NCI-H1105 treated with DMSO at 0.1 percent for 48 hours (cell line): Measurements from ENCODE around the gene REN.
A peak's percentile ranks its signal among the peaks of the same experiment; 100 is the strongest.

ENCODE experiments used
- DNase-seq: peaks from one replicate; lab custom pipeline; 2025; lab: John Stamatoyannopoulos, UW

The REN gene

GRCh38 chr1:204190212-204191211, 24.4 kb upstream of the REN start:
- DNase-seq = no peak

DNA sequence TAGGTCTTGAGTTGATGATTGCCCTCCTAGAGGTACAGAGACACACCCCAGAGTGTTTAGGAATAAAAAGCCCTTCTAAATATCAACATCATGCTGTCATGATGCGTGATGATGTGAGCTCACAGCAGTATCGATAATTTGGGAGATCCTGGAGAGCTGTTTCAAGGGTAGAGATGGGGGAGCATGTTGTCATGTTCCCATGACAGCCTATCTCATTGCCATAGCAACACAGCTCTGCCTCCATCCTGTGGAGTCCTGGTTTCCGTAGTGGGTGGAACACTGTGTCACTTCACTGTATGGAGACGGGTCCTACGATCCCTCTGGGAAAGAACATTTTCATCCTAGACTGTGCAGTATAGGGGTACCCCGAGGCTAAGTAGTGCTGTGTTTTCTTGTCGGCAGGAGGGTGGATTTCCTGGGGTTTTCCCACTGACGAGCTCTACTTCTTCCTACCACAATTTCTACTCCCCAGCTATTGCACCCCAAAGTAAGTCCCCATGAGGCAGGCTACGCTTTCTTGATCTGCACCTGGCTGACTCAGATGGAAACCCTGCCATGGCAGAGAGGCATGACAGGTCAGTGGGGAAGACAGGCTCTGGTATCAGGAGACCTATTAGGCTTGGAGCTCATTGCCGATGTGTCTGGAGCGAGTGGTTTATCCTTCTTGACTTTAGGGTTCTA, 23.0 kb upstream of the REN start:
- DNase-seq = no peak

DNA sequence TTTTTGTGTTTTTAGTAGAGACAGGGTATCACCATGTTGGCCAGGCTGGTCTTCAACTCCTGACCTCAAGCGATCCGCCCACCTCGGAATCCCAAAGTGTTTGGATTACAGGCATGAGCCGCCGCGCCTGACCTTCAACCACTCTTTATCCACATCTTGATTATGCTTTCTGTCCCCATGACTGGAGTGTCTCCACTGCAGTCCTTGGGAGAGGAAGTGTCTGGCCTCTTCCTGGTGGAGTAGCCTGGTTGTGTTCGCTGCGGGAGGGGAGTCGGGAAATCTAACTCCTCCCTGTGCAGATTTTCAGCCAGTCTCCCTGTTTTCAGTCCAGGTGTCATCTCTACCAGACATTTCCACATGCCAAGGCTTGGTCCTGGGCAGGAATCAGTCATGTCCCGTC, 20.5 kb upstream of the REN start:
- DNase-seq = no peak

DNA sequence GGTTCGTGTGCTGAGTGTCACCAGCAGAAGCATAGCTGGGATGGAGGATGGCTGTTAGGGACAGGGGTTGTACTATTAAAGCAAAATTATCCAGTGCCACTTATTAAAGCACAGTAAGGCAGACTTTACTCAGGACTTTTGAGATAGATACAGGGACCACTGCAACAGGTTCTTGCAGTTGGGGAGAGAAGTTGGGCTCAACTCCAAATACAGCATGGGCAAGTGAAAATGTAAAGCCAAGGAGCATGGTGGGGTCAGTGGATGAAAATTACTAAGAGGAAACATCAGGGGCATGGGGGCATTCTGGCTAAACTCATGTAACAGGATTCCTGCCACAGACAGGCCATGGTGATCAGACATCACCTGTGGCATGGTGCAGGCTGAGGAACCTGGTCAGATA, 15.0 kb upstream of the REN start:
- DNase-seq = no peak

DNA sequence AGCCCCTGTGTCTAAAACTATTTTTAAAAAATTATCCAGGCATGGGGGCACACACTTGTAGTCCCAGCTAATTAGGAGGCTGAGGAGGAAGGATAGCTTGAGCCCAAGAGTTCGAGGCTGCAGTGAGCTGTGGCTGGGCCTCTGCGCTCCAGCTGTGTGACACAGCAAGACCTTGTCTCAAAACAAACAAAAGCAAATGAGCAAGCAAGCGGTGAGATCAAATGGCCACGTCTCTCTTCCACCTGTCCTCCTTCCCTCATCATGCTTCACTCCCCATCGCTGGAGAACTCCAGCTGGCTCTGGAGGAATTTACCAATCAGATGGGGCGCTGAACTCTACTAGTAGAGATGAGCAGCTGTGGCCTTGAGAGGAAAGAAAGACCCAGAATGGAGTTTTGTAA, 14.0 kb upstream of the REN start:
- DNase-seq = no peak

- DNase-seq = no peak
Observed at GRCh38 chr1:204178487-204179281, 12.5 kb upstream of the REN start.

- DNase-seq = no peak
Observed at GRCh38 chr1:204177133-204177532, 11.0 kb upstream of the REN start.

- no peak for DNase-seq
Observed at GRCh38 chr1:204176049-204176448, 9.9 kb upstream of the REN start.

DNA sequence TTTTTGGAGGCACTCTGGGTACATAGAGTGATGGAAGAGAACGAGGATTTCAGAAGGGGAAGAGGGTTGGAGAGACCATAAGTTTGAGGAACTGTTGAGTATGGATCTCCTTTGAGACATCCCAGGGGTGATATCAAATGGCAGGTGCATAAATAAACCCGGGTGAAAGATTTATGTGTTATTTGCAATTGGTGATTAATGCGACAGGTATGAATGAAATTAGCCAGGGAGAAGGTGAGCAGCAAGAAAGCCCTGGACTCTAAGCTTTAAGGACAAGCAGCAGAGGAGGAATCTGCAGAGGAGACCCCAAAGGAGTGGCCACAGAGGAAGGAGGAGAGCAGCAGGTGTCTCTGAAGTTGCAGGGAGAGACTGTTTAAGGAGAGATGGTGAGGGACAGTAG, 8.8 kb upstream of the REN start:
- no peak for DNase-seq

DNA sequence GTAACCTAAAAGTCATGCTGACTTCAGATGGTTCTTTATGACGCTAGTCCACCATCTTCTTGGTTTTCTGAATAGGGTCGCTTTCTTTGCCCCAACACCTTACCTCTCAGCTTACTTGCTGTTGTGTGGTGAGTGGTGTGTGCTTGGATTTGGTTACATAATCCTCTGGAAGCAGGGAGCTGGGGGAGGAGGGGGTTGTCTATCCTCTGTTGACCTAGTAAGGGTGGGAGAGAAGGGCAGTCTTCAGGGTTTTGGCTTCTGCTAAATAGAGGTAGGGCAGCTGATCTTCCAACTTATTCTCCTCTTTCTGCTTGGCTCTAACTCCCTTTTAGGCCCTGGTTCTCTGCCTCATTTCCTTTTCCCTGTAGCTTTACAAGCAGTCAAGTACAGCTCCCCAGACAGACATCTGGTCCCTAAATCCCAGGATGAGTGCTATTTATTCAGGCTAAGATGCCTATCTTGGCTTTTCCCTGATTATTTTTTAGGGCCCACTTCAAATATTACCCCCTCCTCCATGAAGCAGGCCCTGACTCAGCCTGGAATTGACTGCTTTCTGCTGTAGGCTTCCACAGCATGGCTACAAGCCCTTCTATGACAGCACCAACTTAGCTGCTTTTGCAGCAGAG, 6.4 kb upstream of the REN start:
- DNase-seq = no peak

DNA sequence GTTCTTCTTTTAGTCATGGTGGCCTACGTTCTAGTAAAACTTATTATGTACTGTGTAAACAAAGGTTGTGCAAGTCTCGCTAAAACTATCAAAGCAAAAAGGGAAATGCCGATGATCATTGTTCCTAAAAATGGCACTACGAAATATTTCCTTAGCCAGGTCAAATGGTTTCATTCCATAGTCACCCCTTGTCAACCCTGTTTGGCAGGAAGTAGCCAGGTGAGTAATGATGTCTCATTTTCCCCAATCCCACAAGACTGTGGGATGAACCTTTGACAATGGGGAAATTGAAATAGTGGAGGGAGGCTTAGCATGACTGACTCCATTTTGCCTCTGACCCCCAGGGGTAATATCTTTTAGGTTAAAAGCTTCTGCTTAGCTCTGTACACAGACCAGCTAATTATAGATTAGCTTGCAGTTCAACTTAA, 5.6 kb upstream of the REN start:
- no peak for DNase-seq

DNA sequence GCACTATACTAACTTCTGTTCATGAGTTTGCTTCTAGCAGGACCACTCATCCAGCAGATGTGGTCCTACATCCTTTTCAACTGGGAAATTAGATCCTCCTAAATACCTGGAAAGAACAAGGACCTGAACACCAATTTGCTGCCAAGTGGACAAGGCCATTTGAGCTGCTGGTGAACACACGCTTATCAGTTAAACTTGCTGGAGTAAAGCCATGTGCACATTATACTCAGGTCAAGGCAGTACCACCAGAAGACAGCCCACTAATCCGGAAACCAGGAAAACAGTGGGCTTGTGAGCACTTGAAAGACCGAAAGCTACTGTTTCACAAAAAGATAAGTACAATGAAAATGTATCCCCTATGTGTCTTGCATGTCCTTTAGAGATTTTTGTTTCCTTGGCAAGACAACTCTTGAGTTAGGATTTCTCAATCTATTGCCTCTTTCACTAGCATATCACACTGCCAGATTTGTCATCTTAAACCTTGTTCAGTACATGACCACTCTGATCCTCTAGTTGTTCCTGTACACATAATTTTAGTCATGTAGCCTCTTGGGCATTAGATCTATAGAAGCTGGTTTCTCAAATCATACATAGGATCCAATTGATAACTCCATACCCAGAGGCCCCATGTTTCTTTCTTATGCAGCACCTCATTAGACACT, 4.5 kb upstream of the REN start:
- no peak for DNase-seq

- DNase-seq = no peak
Observed at GRCh38 chr1:204169858-204170257, 3.7 kb upstream of the REN start.

GRCh38 chr1:204167730-204168129, 1.6 kb upstream of the REN start:
- DNase-seq = no peak

DNA sequence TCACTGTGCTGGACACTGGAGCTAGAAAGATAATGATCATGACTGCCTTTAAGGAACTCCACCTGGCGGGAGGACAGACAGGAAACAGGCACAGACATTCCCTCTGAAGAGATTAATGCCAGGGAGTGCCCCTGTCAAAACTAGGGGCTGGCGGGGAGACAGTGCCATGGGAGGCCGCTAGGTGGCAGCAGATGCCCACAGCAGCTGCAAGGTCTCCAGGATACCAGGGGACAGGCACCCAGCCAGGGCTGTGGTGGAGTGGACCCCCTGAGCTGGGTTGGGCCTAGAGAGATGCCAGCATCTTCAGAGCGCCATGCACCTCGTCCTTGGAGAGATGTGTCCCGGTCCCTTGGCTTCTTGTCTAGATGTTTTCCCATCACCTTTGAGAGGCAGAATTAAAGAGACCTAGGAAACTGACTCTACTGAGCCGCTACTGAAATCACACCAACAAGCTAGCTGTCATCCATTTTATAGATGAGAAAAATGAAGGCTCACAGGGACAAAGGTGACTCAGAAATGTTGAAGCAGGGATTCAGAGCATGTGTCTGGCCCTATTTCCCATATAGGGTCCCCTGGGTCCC, 3.6 kb downstream of the REN start:
- peak; percentile 80 for DNase-seq

DNA sequence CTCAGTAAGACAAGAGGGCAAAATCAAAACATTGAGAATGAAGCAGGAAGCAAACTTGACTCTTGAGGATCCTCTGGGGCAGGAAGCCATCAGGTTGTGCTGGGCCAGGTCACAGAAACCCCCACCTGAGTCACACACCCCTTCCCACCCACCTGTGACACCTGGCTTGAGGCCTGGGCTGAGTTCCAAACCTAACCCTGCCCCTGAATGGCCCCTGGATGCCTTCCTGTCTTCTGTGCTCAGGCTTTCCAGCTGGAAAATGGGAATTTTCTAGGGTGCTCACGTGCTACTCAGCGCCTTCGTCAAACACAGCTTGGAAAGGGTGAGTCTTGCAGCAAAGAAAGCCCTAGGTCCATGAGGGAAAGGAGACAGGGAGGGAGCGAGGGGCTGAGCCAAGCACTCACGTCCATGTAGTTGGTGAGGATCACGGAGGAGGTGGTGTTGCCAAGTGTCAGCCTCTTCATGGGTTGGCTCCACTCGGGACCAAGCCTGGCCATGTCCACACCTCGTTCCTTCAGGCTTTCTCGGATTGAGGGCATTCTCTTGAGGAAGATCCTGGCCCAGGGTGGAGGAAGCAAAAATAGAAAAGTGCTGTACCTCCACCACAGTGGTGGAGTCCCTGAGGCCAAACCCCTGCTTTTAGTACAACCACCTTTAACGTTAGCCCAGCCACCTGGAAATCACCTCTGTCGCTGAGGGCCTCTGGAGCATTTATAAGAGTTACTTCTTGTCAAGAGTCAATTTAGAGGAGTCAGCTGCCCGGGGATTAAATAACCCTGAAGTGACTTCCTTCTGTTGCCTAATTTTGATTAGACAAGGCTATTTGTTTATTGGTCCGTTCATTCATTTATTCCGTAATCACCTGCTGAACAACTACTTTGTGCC, 4.3 kb downstream of the REN start:
- no peak for DNase-seq

DNA sequence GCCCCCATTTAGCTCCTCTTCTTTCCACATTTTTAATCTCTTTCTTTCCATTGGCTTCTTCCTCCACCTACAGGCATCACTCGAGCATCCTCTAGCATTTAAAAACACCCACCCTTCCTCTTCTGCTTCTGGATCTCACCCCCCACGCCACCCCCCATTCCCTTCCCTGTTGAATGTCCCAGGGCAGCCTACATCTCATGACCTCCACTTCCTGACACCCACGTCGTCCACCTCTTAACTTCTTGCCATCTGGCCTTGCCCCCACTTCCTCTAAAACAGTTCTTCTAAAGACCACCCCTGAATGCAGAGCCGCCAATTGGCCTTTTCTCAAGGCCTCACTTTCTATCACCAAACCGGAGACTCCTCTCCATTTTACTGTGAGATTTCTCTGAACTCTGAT, 8.2 kb downstream of the REN start:
- DNase-seq = no peak

DNA sequence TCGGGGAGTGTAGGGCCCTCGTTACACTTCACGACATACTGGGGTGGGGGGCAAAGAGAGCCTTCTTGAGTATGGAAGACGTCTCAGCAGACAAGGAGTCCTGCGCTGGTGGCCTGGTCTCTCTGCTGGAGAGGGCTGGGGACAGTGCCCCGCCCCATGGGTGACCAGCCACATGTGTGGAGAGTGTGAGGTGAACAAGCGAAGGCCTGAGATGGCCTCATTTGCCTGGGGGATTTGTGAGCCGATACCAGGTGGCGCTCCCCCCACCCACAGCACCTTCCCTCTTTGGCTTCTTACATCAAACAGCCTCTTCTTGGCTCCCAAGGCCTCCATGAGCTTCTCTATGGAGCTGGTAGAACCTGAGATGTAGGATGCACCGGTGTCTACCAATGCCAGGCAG, 10.3 kb downstream of the REN start:
- DNase-seq = no peak

DNA sequence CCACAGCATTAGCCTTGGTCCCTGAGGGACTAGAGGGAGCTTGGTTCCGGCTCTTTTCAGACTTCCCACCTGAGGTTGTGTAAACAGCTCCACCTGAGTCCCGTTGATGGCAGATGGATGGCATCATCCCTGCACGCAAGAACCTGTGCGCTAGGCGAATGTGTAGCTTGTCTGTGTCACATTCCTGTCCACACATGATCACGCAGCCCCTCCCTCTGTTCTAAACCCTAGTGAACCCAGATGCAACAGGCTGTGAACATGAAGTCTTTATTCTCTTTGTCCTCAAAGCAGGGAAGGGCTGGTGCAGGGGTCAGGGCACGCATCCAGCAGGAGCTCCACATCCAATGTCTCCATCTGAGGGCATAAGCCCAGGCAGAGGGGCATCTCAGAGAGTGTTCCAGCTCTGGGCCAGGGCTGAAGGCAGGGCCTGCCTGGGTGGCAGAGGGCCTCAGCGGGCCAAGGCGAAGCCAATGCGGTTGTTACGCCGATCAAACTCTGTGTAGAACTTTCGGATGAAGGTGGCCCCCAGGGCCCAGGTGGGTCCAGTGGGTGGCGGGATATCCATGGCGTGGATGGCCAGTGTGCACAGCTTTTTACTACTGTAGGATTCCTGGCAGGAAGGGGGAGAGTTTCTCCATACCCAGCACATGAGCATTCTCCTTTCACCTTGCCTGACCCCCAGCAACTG, 11.4 kb downstream of the REN start:
- DNase-seq = no peak

DNA sequence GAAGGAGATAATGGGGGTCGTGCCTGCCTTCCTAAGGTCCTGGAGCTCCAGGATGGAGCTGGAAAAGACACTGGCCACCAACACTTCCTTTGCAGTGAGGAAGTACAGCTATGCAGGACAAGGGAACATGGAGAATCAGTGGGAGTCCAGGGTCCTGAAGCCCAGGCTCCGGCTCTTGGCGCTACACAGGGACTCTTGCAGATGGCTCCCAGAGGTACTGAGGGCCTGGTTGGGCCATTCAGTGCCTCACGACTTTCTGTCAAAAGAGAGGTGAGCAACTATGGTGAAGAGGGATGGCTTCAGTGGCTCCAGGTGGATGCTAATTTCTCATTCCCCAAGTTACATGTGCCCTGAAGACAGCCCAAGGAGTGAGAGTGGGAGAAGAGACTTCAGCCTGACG, 12.5 kb downstream of the REN start:
- DNase-seq = no peak
